Lower lobe of right lung (tissue), 2 donors: ENCODE results near the gene SETD3. TPM values are rescaled to one million over a fixed set of nuclear protein-coding genes. Genes with fewer than 3 reads are reported as not detected.

Experiments
- ATAC-seq, 2 donors: fragments of 200-7000 bp; cut with Tn5 transposase; one replicate each; pipeline ENCODE4 v1.9.1; 2020 to 2022; ENCODE audit warnings: mild to moderate bottlenecking in 2 of 2, moderate library complexity in 2 of 2
- DNase-seq: peaks from one replicate; pipeline ENCODE4 v3.0.0-alpha.2; 2020
- H3K27ac ChIP-seq: fragments of 200-600 bp; one replicate; pipeline ENCODE4 v1.8.0; 2022
- H3K27me3 ChIP-seq: fragments of 200-600 bp; one replicate; pipeline ENCODE4 v1.8.0; 2022; ENCODE audit warnings: low read depth
- H3K36me3 ChIP-seq: fragments of 200-600 bp; one replicate; pipeline ENCODE4 v1.8.0; 2022; ENCODE audit warnings: mild to moderate bottlenecking
- H3K4me1 ChIP-seq: fragments of 200-600 bp; one replicate; pipeline ENCODE4 v1.8.0; 2022
- H3K4me3 ChIP-seq: fragments of 200-600 bp; one replicate; pipeline ENCODE4 v1.8.0; 2022; ENCODE audit warnings: mild to moderate bottlenecking
- H3K9me3 ChIP-seq: fragments of 200-600 bp; one replicate; pipeline ENCODE4 v1.8.0; 2022
- intact Hi-C: fragments of 100-400 bp; cut with DNase I; formaldehyde crosslinking; loops from one replicate; pipeline ENCODE4 v1.11.0; 2022
- total RNA-seq: library from RNA; stranded (reverse); fragmentation: NEBNext Ultra II Directional; extraction: Animal tissue kit (Norgen Biotek cat#: 25700); gene quantifications from one replicate; pipeline ENCODE4 v1.2.1, GENCODE V29; 2021
- TF ChIP-seq, protein P1 (sequence below): fragments of 200-600 bp; IDR thresholded peaks from one replicate; pipeline ENCODE4 v1.8.0; 2022; ENCODE audit warnings: antibody characterized with exemption, mild to moderate bottlenecking
- donor health status: DM: no; HTN: yes; CAD: no; lungs with severe emphysema.

Gene SETD3
- total RNA-seq, 1 donor from 2014 or later: 78.7 TPM

- Histone ChIP-seq H3K4me1 (no peaks in the 10 kb centered on the region), H3K9me3 (no peaks in the 10 kb centered on the region), H3K4me3 (no peak overlapping the region), H3K36me3 (peaks cover 100% of the 10 kb centered on the region), H3K27me3 (no peaks in the 10 kb centered on the region), H3K27ac (no peak overlapping the region)
- TF ChIP-seq, protein P1, sequence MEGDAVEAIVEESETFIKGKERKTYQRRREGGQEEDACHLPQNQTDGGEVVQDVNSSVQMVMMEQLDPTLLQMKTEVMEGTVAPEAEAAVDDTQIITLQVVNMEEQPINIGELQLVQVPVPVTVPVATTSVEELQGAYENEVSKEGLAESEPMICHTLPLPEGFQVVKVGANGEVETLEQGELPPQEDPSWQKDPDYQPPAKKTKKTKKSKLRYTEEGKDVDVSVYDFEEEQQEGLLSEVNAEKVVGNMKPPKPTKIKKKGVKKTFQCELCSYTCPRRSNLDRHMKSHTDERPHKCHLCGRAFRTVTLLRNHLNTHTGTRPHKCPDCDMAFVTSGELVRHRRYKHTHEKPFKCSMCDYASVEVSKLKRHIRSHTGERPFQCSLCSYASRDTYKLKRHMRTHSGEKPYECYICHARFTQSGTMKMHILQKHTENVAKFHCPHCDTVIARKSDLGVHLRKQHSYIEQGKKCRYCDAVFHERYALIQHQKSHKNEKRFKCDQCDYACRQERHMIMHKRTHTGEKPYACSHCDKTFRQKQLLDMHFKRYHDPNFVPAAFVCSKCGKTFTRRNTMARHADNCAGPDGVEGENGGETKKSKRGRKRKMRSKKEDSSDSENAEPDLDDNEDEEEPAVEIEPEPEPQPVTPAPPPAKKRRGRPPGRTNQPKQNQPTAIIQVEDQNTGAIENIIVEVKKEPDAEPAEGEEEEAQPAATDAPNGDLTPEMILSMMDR: no peak
- ATAC-seq: no peak
- DNase-seq: no peak
- intact Hi-C loops: no loop called here
Observed at GRCh38 chr14:99451234-99451633, 29.4 kb downstream of the SETD3 start.

GRCh38 chr14:99450266-99450665 lies 30.4 kb downstream of the SETD3 start:
- intact Hi-C loops: no loop called here
- no peaks in the 10 kb centered on the region for H3K4me1 ChIP-seq
- H3K27ac ChIP-seq: no peak overlapping the region
- no peaks in the 10 kb centered on the region for H3K27me3 ChIP-seq
- H3K4me3 ChIP-seq: no peak overlapping the region
- DNase-seq (no peak), ATAC-seq (no peak)
- TF ChIP-seq, protein P1: no peak
- no peaks in the 10 kb centered on the region for H3K9me3 ChIP-seq
- H3K36me3 ChIP-seq: peaks cover 100% of the 10 kb centered on the region

DNA sequence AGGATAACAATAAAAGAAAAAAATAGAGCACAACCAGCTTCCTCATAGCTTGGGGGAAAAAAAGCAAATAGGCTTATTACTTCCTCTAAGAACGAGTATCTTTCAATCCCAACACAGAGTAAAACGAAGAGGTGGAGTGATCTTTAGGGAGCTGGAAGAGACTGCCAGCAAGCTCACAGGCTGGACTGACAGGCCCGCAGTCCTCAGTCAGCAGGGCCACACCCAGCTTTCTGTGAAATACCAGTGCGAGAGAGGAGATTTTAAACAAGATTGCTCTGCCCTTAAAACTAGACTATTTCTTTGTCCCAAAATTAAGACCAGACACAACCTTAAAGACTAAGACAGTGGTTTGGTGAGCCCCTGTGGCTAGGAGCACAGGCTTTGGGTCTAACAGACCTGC lies 32.9 kb downstream of the SETD3 start:
- Histone ChIP-seq H3K9me3 (no peaks in the 10 kb centered on the region), H3K4me3 (no peak overlapping the region), H3K27me3 (no peaks in the 10 kb centered on the region), H3K4me1 (no peaks in the 10 kb centered on the region), H3K36me3 (peaks cover 93% of the 10 kb centered on the region), H3K27ac (no peak overlapping the region)
- ATAC-seq: no peak
- TF ChIP-seq, protein P1: no peak
- no peak for DNase-seq
- intact Hi-C loops: no loop called here

DNA sequence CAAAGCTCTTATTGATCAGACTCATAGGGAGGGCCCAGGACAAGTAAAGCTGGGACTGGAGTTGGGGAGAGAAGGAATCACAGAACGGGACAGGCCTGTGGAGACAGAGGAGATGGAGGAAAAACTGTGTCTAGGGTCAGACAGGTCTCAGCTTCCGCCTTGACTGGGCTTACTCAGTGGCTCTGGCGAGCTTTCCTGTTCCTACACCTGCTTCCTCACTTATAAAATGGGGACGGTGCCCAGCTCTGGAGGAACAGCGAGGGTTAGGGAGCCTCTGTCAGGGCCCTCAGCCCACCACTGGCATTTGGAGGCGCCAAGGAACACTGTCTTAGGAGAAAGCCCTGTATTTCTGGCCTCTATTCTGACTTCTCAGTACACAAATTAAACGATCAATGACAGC lies 34.7 kb downstream of the SETD3 start:
- Histone ChIP-seq H3K4me3 (no peak overlapping the region), H3K27ac (no peak overlapping the region), H3K36me3 (peaks cover 93% of the 10 kb centered on the region), H3K9me3 (no peaks in the 10 kb centered on the region), H3K27me3 (no peaks in the 10 kb centered on the region), H3K4me1 (no peaks in the 10 kb centered on the region)
- TF ChIP-seq, protein P1: no peak
- ATAC-seq (no peak), DNase-seq (no peak)
- intact Hi-C loops: no loop called here

GRCh38 chr14:99441918-99442317 lies 38.7 kb downstream of the SETD3 start:
- Histone ChIP-seq H3K27me3 (no peaks in the 10 kb centered on the region), H3K36me3 (peaks cover 69% of the 10 kb centered on the region), H3K27ac (no peak overlapping the region), H3K9me3 (no peaks in the 10 kb centered on the region), H3K4me3 (no peak overlapping the region), H3K4me1 (peaks cover 7% of the 10 kb centered on the region)
- DNase-seq (no peak), ATAC-seq (no peak)
- TF ChIP-seq, protein P1: no peak
- intact Hi-C loops: no loop called here
